Measurements from ENCODE around the gene SLC35B1. TPM values are rescaled to one million over a fixed set of nuclear protein-coding genes. Genes with fewer than 3 reads are reported as not detected.

SLC35B1 gene
- total RNA-seq, 3 donors from 2014 or later = 31.7 to 60.3 (median 41.5) TPM

GRCh38 chr17:49753959-49754391 lies 46.2 kb upstream of the SLC35B1 start:
- DNase-seq = no peak
- ATAC-seq = no peak
- TF ChIP-seq CTCF (IDR thresholded peaks at IDR 0.05) = no peak
- H3K4me1 ChIP-seq (ENCODE audit: low read depth) = no peaks in the 10 kb centered on the region
- intact Hi-C loops (cut with DNase I, micrococcal nuclease) = no loop called here
- no peaks in the 10 kb centered on the region for H3K36me3 ChIP-seq (ENCODE audit: low read depth)
- no peak overlapping the region for H3K4me3 ChIP-seq
- no peaks in the 10 kb centered on the region for H3K9me3 ChIP-seq

GRCh38 chr17:49752508-49752907 lies 44.7 kb upstream of the SLC35B1 start:
- ATAC-seq (no peak), DNase-seq (no peak)
- intact Hi-C loops (cut with DNase I, micrococcal nuclease) = no loop called here
- no peaks in the 10 kb centered on the region for H3K36me3 ChIP-seq (ENCODE audit: low read depth)
- no peak for TF ChIP-seq CTCF (IDR thresholded peaks at IDR 0.05)
- H3K4me3 ChIP-seq = no peak overlapping the region
- H3K9me3 ChIP-seq = no peaks in the 10 kb centered on the region
- peaks cover 3% of the 10 kb centered on the region for H3K4me1 ChIP-seq (ENCODE audit: low read depth)

GRCh38 chr17:49749730-49750129 lies 42.0 kb upstream of the SLC35B1 start:
- Histone ChIP-seq H3K4me3 (no peak overlapping the region), H3K4me1 (ENCODE audit: low read depth) (peaks cover 3% of the 10 kb centered on the region), H3K36me3 (ENCODE audit: low read depth) (no peaks in the 10 kb centered on the region), H3K9me3 (no peaks in the 10 kb centered on the region)
- ATAC-seq (no peak), DNase-seq (no peak)
- no peak for TF ChIP-seq CTCF (IDR thresholded peaks at IDR 0.05)
- intact Hi-C loops (cut with DNase I, micrococcal nuclease) = no loop called here

GRCh38 chr17:49748791-49749190 lies 41.0 kb upstream of the SLC35B1 start:
- ATAC-seq (peak; percentile 80), DNase-seq (peak in 2 of 3 donors; percentile 42 to 61)
- H3K4me1 ChIP-seq (ENCODE audit: low read depth) = peaks cover 6% of the 10 kb centered on the region
- H3K36me3 ChIP-seq (ENCODE audit: low read depth) = no peaks in the 10 kb centered on the region
- no peak for TF ChIP-seq CTCF (IDR thresholded peaks at IDR 0.05)
- intact Hi-C loops (cut with DNase I, micrococcal nuclease) = no loop called here
- no peak overlapping the region for H3K4me3 ChIP-seq
- H3K9me3 ChIP-seq = no peaks in the 10 kb centered on the region

GRCh38 chr17:49748223-49748622 lies 40.5 kb upstream of the SLC35B1 start:
- intact Hi-C loops (cut with DNase I, micrococcal nuclease) = no loop called here
- H3K9me3 ChIP-seq = no peaks in the 10 kb centered on the region
- DNase-seq (no peak), ATAC-seq (no peak)
- no peak for TF ChIP-seq CTCF (IDR thresholded peaks at IDR 0.05)
- no peaks in the 10 kb centered on the region for H3K36me3 ChIP-seq (ENCODE audit: low read depth)
- H3K4me1 ChIP-seq (ENCODE audit: low read depth) = peaks cover 7% of the 10 kb centered on the region
- H3K4me3 ChIP-seq = no peak overlapping the region

- H3K9me3 ChIP-seq = no peaks in the 10 kb centered on the region
- TF ChIP-seq CTCF (IDR thresholded peaks at IDR 0.05) = no peak
- intact Hi-C loops (cut with DNase I, micrococcal nuclease) = no loop called here
- H3K4me3 ChIP-seq = no peak overlapping the region
- H3K36me3 ChIP-seq (ENCODE audit: low read depth) = no peaks in the 10 kb centered on the region
- no peak for DNase-seq
- no peak for ATAC-seq
- H3K4me1 ChIP-seq (ENCODE audit: low read depth) = peaks cover 12% of the 10 kb centered on the region
Observed at GRCh38 chr17:49747632-49748031, 39.9 kb upstream of the SLC35B1 start.

Data from mucosa of descending colon (tissue), 3 donors.